ENCODE data around the gene CLEC4M. TPM values are rescaled to one million over a fixed set of nuclear protein-coding genes. Genes with fewer than 3 reads are reported as not detected.

CLEC4M gene
- total and polyA plus RNA-seq, 2 donors: 0.19 to 0.50 TPM

Other genes starting within 250 kb of the CLEC4M start
- gene ZNF358, start 247.1 kb upstream of the CLEC4M start, total RNA-seq: 7.1 TPM
- gene ZNF358, start 247.1 kb upstream of the CLEC4M start, polyA plus RNA-seq: 23.5 TPM
- 2.8 TPM for gene MCOLN1, start 240.6 kb upstream of the CLEC4M start, total RNA-seq
- gene MCOLN1, start 240.6 kb upstream of the CLEC4M start, polyA plus RNA-seq: 41.0 TPM
- gene PNPLA6, start 227.5 kb upstream of the CLEC4M start, total RNA-seq: 17.3 TPM
- gene PNPLA6, start 227.5 kb upstream of the CLEC4M start, polyA plus RNA-seq: 75.3 TPM
- 1.3 TPM for gene CAMSAP3, start 167.4 kb upstream of the CLEC4M start, total RNA-seq
- 2.5 TPM for gene CAMSAP3, start 167.4 kb upstream of the CLEC4M start, polyA plus RNA-seq
- gene XAB2, start 133.7 kb upstream of the CLEC4M start, total RNA-seq: 29.2 TPM
- 60.6 TPM for gene XAB2, start 133.7 kb upstream of the CLEC4M start, polyA plus RNA-seq
- 143 TPM for gene PET100, start 133.4 kb upstream of the CLEC4M start, total RNA-seq
- 216 TPM for gene PET100, start 133.4 kb upstream of the CLEC4M start, polyA plus RNA-seq
- gene PCP2, start 129.5 kb upstream of the CLEC4M start, total RNA-seq: 1.9 TPM
- gene PCP2, start 129.5 kb upstream of the CLEC4M start, polyA plus RNA-seq: 9.4 TPM
- gene STXBP2, start 126.1 kb upstream of the CLEC4M start, total RNA-seq: 45.3 TPM
- gene STXBP2, start 126.1 kb upstream of the CLEC4M start, polyA plus RNA-seq: 140 TPM
- gene RETN, start 94.2 kb upstream of the CLEC4M start, total RNA-seq: 9.5 TPM
- 33.1 TPM for gene RETN, start 94.2 kb upstream of the CLEC4M start, polyA plus RNA-seq
- gene MCEMP1, start 86.2 kb upstream of the CLEC4M start, total RNA-seq: 0.28 TPM
- 1.6 TPM for gene MCEMP1, start 86.2 kb upstream of the CLEC4M start, polyA plus RNA-seq
- 108 TPM for gene TRAPPC5, start 82.4 kb upstream of the CLEC4M start, total RNA-seq
- gene TRAPPC5, start 82.4 kb upstream of the CLEC4M start, polyA plus RNA-seq: 59.5 TPM
- 3.1 TPM for gene FCER2, start 61.1 kb upstream of the CLEC4M start, total RNA-seq
- 14.4 TPM for gene FCER2, start 61.1 kb upstream of the CLEC4M start, polyA plus RNA-seq
- 0.52 TPM for gene CLEC4G, start 31.1 kb upstream of the CLEC4M start, total RNA-seq
- 3.2 TPM for gene CLEC4G, start 31.1 kb upstream of the CLEC4M start, polyA plus RNA-seq
- gene CD209, start 15.7 kb upstream of the CLEC4M start, total RNA-seq: 3.4 TPM
- 8.5 TPM for gene CD209, start 15.7 kb upstream of the CLEC4M start, polyA plus RNA-seq
- 4.9 TPM for gene EVI5L, start 67.0 kb downstream of the CLEC4M start, total RNA-seq
- gene EVI5L, start 67.0 kb downstream of the CLEC4M start, polyA plus RNA-seq: 7.6 TPM
- 0.09 TPM for gene PRR36, start 111.1 kb downstream of the CLEC4M start, total RNA-seq
- 0.16 TPM for gene PRR36, start 111.1 kb downstream of the CLEC4M start, polyA plus RNA-seq
- 0.05 TPM for gene LRRC8E, start 125.3 kb downstream of the CLEC4M start, total RNA-seq
- gene LRRC8E, start 125.3 kb downstream of the CLEC4M start, polyA plus RNA-seq: 0.27 TPM
- gene MAP2K7, start 140.6 kb downstream of the CLEC4M start, total RNA-seq: 8.0 TPM
- gene MAP2K7, start 140.6 kb downstream of the CLEC4M start, polyA plus RNA-seq: 45.4 TPM
- 0.19 TPM for gene TGFBR3L, start 151.6 kb downstream of the CLEC4M start, total RNA-seq
- 0.05 TPM for gene TGFBR3L, start 151.6 kb downstream of the CLEC4M start, polyA plus RNA-seq
- 6.4 TPM for gene SNAPC2, start 157.1 kb downstream of the CLEC4M start, total RNA-seq
- gene SNAPC2, start 157.1 kb downstream of the CLEC4M start, polyA plus RNA-seq: 16.0 TPM
- gene CTXN1, start 162.9 kb downstream of the CLEC4M start, total RNA-seq: 0.33 TPM
- 0.82 TPM for gene CTXN1, start 162.9 kb downstream of the CLEC4M start, polyA plus RNA-seq
- 28.1 TPM for gene TIMM44, start 180.4 kb downstream of the CLEC4M start, total RNA-seq
- 41.8 TPM for gene TIMM44, start 180.4 kb downstream of the CLEC4M start, polyA plus RNA-seq
- gene ELAVL1, start 242.4 kb downstream of the CLEC4M start, total RNA-seq: 45.6 TPM
- gene ELAVL1, start 242.4 kb downstream of the CLEC4M start, polyA plus RNA-seq: 20.8 TPM